NB4 (cell line): ENCODE data around the gene ADAM33.

ENCODE experiments used
- MYC ChIP-seq: IDR thresholded peaks from 2 replicates; pipeline ENCODE4 v1.6.1; 2011; ENCODE audit warnings: low read depth, low read length
- POLR2A ChIP-seq: IDR thresholded peaks from 2 replicates; pipeline ENCODE4 v1.6.1; 2011; ENCODE audit warnings: mild to moderate bottlenecking; ENCODE audit not compliant: insufficient read length; ENCODE audit errors: extremely low read depth
- TF ChIP-seq, protein P1 (sequence below): IDR thresholded peaks from one replicate; pipeline ENCODE4 v1.5.1; 2012; ENCODE audit warnings: low read depth, low read length
- TF ChIP-seq, protein P2 (sequence below): IDR thresholded peaks from 2 replicates; pipeline ENCODE4 v1.6.1; 2011; ENCODE audit warnings: low read depth, low read length

DNA sequence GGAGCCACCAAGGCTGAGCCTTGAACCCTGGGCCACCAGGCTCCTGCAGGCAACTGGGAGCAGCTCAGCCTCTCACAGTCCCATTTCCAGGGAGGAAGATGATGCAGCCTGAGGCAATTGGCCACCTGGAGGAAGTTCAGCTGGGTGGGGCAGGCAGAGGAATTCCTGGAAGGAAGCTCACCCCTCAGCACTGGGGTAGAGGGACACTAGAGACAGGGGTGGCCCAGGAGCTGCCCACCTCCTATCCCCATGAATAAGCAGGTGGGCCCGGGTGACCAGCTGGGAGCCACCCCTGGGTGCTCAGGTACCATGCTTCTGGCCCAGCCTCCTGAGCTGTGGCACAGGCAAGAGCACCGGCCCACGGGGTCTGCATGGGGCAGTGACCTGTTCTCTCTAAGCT lies 47.1 kb upstream of the ADAM33 start:
- TF ChIP-seq, protein P1, sequence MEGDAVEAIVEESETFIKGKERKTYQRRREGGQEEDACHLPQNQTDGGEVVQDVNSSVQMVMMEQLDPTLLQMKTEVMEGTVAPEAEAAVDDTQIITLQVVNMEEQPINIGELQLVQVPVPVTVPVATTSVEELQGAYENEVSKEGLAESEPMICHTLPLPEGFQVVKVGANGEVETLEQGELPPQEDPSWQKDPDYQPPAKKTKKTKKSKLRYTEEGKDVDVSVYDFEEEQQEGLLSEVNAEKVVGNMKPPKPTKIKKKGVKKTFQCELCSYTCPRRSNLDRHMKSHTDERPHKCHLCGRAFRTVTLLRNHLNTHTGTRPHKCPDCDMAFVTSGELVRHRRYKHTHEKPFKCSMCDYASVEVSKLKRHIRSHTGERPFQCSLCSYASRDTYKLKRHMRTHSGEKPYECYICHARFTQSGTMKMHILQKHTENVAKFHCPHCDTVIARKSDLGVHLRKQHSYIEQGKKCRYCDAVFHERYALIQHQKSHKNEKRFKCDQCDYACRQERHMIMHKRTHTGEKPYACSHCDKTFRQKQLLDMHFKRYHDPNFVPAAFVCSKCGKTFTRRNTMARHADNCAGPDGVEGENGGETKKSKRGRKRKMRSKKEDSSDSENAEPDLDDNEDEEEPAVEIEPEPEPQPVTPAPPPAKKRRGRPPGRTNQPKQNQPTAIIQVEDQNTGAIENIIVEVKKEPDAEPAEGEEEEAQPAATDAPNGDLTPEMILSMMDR: no peak
- TF ChIP-seq POLR2A: no peak
- no peak for TF ChIP-seq MYC
- TF ChIP-seq, protein P2, sequence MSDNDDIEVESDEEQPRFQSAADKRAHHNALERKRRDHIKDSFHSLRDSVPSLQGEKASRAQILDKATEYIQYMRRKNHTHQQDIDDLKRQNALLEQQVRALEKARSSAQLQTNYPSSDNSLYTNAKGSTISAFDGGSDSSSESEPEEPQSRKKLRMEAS: no peak
